H1 (cell line): ENCODE data around the gene PASK.

Experiments
- CHD1 ChIP-seq: IDR thresholded peaks from 2 replicates; pipeline ENCODE4 v1.6.1; 2012; ENCODE audit warnings: low read depth, low read length, improper control_type of control experiment
- EP300 ChIP-seq, 2 experiments: IDR thresholded peaks; 1 replicate in 1 of 2; 2 replicates in 1 of 2; pipeline ENCODE4 v1.6.1; 2011 to 2012; ENCODE audit warnings: low read depth in 2 of 2, low read length in 2 of 2, mild to moderate bottlenecking in 2 of 2, borderline replicate concordance in 1 of 2, inconsistent platforms in 1 of 2, moderate library complexity in 1 of 2
- EZH2 ChIP-seq: fragments of 200-600 bp; sonication (generic); IDR thresholded peaks from 2 replicates; pipeline ENCODE4 v1.7.1; 2012; ENCODE audit warnings: low read depth, mild to moderate bottlenecking, moderate library complexity, low read length, inconsistent platforms; ENCODE audit not compliant: severe bottlenecking
- HDAC2 ChIP-seq, 2 experiments: fragments of 300-600 bp in 1 of 2; sonication (generic) in 1 of 2; IDR thresholded peaks; 2 replicates each; pipeline ENCODE4 v1.6.1; 2011 to 2012; ENCODE audit warnings: low read depth in 2 of 2, low read length in 2 of 2, mild to moderate bottlenecking in 2 of 2, moderate library complexity in 2 of 2, borderline replicate concordance in 1 of 2, inconsistent platforms in 1 of 2
- POLR2A ChIP-seq, 2 experiments: IDR thresholded peaks; 1 replicate in 1 of 2; 2 replicates in 1 of 2; pipeline ENCODE4 v1.6.1; 2011; ENCODE audit warnings: low read depth in 2 of 2, low read length in 2 of 2, mild to moderate bottlenecking in 2 of 2; ENCODE audit errors: control extremely low read depth in 1 of 2
- RFX5 ChIP-seq: IDR thresholded peaks from 2 replicates; pipeline ENCODE4 v1.6.1; 2011; ENCODE audit warnings: low read depth, low read length, improper control_type of control experiment, borderline replicate concordance
- TF ChIP-seq, protein P1 (sequence below), 3 experiments: IDR thresholded peaks; 1 replicate in 2 of 3; 2 replicates in 1 of 3; pipeline versions ENCODE4 v1.5.1 to v1.6.1; 2011; ENCODE audit warnings: low read length in 3 of 3, mild to moderate bottlenecking in 3 of 3, inconsistent platforms in 2 of 3, low read depth in 1 of 3, moderate library complexity in 1 of 3; ENCODE audit not compliant: insufficient read depth in 1 of 3; ENCODE audit errors: control extremely low read depth in 1 of 3
- TF ChIP-seq, protein P2 (sequence below): IDR thresholded peaks from 2 replicates; pipeline ENCODE4 v1.6.1; 2011; ENCODE audit warnings: low read depth, mild to moderate bottlenecking, low read length; ENCODE audit not compliant: insufficient read depth
- TF ChIP-seq, protein P3 (sequence below): IDR thresholded peaks from 2 replicates; pipeline ENCODE4 v1.6.1; 2012; ENCODE audit warnings: inconsistent platforms

DNA sequence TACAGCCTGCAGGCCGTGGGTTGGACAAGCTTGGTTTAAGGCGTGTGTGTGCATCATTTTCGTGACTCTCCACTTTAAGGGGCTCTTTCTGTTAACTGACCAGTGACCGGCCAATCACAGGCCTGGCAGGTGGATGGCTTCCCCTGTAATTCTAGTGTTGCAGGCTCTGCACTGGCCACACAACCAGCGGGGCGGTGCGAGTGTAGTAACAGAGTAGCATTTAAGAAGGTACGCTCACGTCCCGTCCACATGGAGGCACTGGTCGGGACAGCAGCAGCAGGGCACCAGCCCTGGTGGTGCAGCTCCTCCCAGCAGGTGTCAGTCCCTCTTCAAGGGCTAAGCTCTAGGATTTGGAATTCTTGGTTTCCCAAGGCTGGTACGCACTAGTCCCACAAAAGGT lies 31.2 kb upstream of the PASK start:
- TF ChIP-seq EZH2 (no peak), POLR2A (IDR thresholded peaks at IDR 0.05; ENCODE audit: control extremely low read depth in 1 of 2, low read depth in 2 of 2, low read length in 2 of 2) (no peak), CHD1 (no peak), HDAC2 (IDR thresholded peaks at IDR 0.05; ENCODE audit: borderline replicate concordance in 1 of 2, low read depth in 2 of 2, low read length in 2 of 2) (no peak), RFX5 (no peak), EP300 (IDR thresholded peaks at IDR 0.05; ENCODE audit: borderline replicate concordance in 1 of 2, low read depth in 2 of 2, low read length in 2 of 2) (no peak)
- TF ChIP-seq, protein P1, sequence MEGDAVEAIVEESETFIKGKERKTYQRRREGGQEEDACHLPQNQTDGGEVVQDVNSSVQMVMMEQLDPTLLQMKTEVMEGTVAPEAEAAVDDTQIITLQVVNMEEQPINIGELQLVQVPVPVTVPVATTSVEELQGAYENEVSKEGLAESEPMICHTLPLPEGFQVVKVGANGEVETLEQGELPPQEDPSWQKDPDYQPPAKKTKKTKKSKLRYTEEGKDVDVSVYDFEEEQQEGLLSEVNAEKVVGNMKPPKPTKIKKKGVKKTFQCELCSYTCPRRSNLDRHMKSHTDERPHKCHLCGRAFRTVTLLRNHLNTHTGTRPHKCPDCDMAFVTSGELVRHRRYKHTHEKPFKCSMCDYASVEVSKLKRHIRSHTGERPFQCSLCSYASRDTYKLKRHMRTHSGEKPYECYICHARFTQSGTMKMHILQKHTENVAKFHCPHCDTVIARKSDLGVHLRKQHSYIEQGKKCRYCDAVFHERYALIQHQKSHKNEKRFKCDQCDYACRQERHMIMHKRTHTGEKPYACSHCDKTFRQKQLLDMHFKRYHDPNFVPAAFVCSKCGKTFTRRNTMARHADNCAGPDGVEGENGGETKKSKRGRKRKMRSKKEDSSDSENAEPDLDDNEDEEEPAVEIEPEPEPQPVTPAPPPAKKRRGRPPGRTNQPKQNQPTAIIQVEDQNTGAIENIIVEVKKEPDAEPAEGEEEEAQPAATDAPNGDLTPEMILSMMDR (IDR thresholded peaks at IDR 0.05; ENCODE audit: control extremely low read depth in 1 of 3, insufficient read depth in 1 of 3, low read depth in 1 of 3, low read length in 3 of 3): peak in 2 of 3 experiments; percentile 68 to 76; a peak in 3 of 4 replicates
- TF ChIP-seq, protein P2, sequence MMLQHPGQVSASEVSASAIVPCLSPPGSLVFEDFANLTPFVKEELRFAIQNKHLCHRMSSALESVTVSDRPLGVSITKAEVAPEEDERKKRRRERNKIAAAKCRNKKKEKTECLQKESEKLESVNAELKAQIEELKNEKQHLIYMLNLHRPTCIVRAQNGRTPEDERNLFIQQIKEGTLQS: no peak
- TF ChIP-seq, protein P3, sequence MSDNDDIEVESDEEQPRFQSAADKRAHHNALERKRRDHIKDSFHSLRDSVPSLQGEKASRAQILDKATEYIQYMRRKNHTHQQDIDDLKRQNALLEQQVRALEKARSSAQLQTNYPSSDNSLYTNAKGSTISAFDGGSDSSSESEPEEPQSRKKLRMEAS: peak; percentile 71
